ENCODE results near the gene CLIC3.

CLIC3 gene

GRCh38 chr9:136978073-136978864 lies 18.1 kb downstream of the CLIC3 start:
- TF ChIP-seq, protein P1, sequence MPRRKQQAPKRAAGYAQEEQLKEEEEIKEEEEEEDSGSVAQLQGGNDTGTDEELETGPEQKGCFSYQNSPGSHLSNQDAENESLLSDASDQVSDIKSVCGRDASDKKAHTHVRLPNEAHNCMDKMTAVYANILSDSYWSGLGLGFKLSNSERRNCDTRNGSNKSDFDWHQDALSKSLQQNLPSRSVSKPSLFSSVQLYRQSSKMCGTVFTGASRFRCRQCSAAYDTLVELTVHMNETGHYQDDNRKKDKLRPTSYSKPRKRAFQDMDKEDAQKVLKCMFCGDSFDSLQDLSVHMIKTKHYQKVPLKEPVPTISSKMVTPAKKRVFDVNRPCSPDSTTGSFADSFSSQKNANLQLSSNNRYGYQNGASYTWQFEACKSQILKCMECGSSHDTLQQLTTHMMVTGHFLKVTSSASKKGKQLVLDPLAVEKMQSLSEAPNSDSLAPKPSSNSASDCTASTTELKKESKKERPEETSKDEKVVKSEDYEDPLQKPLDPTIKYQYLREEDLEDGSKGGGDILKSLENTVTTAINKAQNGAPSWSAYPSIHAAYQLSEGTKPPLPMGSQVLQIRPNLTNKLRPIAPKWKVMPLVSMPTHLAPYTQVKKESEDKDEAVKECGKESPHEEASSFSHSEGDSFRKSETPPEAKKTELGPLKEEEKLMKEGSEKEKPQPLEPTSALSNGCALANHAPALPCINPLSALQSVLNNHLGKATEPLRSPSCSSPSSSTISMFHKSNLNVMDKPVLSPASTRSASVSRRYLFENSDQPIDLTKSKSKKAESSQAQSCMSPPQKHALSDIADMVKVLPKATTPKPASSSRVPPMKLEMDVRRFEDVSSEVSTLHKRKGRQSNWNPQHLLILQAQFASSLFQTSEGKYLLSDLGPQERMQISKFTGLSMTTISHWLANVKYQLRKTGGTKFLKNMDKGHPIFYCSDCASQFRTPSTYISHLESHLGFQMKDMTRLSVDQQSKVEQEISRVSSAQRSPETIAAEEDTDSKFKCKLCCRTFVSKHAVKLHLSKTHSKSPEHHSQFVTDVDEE (CRISPR knock-in tag; IDR thresholded peaks at IDR 0.05), result 0 out of 2 replicates have a peak, but pooled peaks have one; percentile 30
- no peak for TF ChIP-seq ARNTL (CRISPR knock-in tag; IDR thresholded peaks at IDR 0.05; ENCODE audit: borderline replicate concordance, low read depth)
- ATAC-seq, result peak; percentile 41

- no peak for ATAC-seq
- TF ChIP-seq ARNTL (CRISPR knock-in tag; IDR thresholded peaks at IDR 0.05; ENCODE audit: borderline replicate concordance, low read depth) (no peak), ZFP30 (CRISPR knock-in tag; IDR thresholded peaks at IDR 0.05) (no peak), ZNF565 (CRISPR knock-in tag; conservative IDR thresholded peaks at IDR 0.05; ENCODE audit: low read depth) (no peak), ZNF70 (CRISPR knock-in tag; IDR thresholded peaks at IDR 0.05) (no peak), POU6F1 (CRISPR knock-in tag; IDR thresholded peaks at IDR 0.05; ENCODE audit: borderline replicate concordance, low read depth) (no peak), ZFP3 (CRISPR knock-in tag; IDR thresholded peaks at IDR 0.05) (no peak), ESRRG (CRISPR knock-in tag; IDR thresholded peaks at IDR 0.05) (no peak), TCF4 (CRISPR knock-in tag; IDR thresholded peaks at IDR 0.05; ENCODE audit: borderline replicate concordance) (no peak), ISL1 (CRISPR knock-in tag; IDR thresholded peaks at IDR 0.05) (no peak)
Observed at GRCh38 chr9:136977649-136978072, 18.7 kb downstream of the CLIC3 start.

- no peak for ATAC-seq
- TF ChIP-seq, protein P1 (CRISPR knock-in tag; IDR thresholded peaks at IDR 0.05), result no peak
- TF ChIP-seq ESRRG (CRISPR knock-in tag; IDR thresholded peaks at IDR 0.05), result no peak
- TF ChIP-seq GLIS3 (CRISPR knock-in tag; IDR thresholded peaks at IDR 0.05), result no peak
- no peak for TF ChIP-seq ZNF565 (CRISPR knock-in tag; conservative IDR thresholded peaks at IDR 0.05; ENCODE audit: low read depth)
- no peak for TF ChIP-seq CSRNP3 (CRISPR knock-in tag; IDR thresholded peaks at IDR 0.05)
- TF ChIP-seq ZFP3 (CRISPR knock-in tag; IDR thresholded peaks at IDR 0.05), result no peak
- TF ChIP-seq ZC3H10 (CRISPR knock-in tag; IDR thresholded peaks at IDR 0.05), result no peak
- TF ChIP-seq SNAI2 (CRISPR knock-in tag; IDR thresholded peaks at IDR 0.05), result no peak
- no peak for TF ChIP-seq BACH2 (CRISPR knock-in tag; IDR thresholded peaks at IDR 0.05; ENCODE audit: borderline replicate concordance)
- TF ChIP-seq CSDC2 (CRISPR knock-in tag; IDR thresholded peaks at IDR 0.05), result no peak
- TF ChIP-seq TOX (CRISPR knock-in tag; IDR thresholded peaks at IDR 0.05; ENCODE audit: borderline replicate concordance), result no peak
- no peak for TF ChIP-seq RARB (CRISPR knock-in tag; IDR thresholded peaks at IDR 0.05)
Observed at GRCh38 chr9:136977223-136977622, 19.1 kb downstream of the CLIC3 start, which contains the start of gene PTGDS. Gene PTGDS, plus strand, starts transcription at chr9:136977504. Its CDS starts 75 bp downstream, at chr9:136977579.

- no peak for TF ChIP-seq OSR1 (CRISPR knock-in tag; IDR thresholded peaks at IDR 0.05)
- ATAC-seq, result no peak
Observed at GRCh38 chr9:136975644-136976043, 20.7 kb downstream of the CLIC3 start.
